HG02884 (cell line): ENCODE data around the gene ANGPTL3.
"Not testable (repeated sequence)": the region's sequence is repeated elsewhere in the genome, so short reads cannot be mapped to it uniquely, and the experiment has no call there.

ENCODE experiments used
- ATAC-seq: cut with Tn5 transposase; IDR thresholded peaks from one replicate; pipeline ENCODE4 v1.9.1; 2021; ENCODE audit warnings: mild to moderate bottlenecking, moderate library complexity; ENCODE audit not compliant: unreplicated experiment

Gene ANGPTL3, protein sequence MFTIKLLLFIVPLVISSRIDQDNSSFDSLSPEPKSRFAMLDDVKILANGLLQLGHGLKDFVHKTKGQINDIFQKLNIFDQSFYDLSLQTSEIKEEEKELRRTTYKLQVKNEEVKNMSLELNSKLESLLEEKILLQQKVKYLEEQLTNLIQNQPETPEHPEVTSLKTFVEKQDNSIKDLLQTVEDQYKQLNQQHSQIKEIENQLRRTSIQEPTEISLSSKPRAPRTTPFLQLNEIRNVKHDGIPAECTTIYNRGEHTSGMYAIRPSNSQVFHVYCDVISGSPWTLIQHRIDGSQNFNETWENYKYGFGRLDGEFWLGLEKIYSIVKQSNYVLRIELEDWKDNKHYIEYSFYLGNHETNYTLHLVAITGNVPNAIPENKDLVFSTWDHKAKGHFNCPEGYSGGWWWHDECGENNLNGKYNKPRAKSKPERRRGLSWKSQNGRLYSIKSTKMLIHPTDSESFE

GRCh38 chr1:62597281-62597680, at the start of gene ANGPTL3:
ANGPTL3 (plus strand) TSS chr1:62597520; CDS start chr1:62597567, 47 bp downstream.
- no peak for ATAC-seq

DNA sequence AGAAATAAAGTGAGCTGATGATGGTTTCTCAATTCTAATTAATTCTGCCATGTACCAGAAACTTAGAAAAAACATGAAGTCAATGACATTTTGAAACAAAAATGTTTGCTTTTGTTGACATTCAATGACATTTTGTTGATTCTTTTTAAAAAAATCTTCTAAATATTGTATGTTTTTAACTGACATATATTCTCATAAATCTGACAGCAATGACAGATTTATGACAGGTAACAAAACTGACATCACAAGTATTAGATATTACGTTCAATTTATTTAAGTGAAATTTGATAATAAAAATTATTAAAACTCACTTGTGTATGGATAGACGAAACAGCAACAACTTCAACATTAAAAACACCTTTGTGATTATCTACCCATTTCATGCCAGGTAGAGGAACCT, 36.0 kb upstream of the ANGPTL3 start:
- ATAC-seq = no peak

GRCh38 chr1:62567182-62567581, 30.1 kb upstream of the ANGPTL3 start:
- ATAC-seq = not testable (repeated sequence)

GRCh38 chr1:62567926-62568325, 29.4 kb upstream of the ANGPTL3 start:
- ATAC-seq = not testable (repeated sequence)

- ATAC-seq = not testable (repeated sequence)
Observed at GRCh38 chr1:62571517-62571916, 25.8 kb upstream of the ANGPTL3 start.

- no peak for ATAC-seq
Observed at GRCh38 chr1:62572476-62572875, 24.8 kb upstream of the ANGPTL3 start.

- ATAC-seq = no peak
Observed at GRCh38 chr1:62573675-62574074, 23.6 kb upstream of the ANGPTL3 start.

DNA sequence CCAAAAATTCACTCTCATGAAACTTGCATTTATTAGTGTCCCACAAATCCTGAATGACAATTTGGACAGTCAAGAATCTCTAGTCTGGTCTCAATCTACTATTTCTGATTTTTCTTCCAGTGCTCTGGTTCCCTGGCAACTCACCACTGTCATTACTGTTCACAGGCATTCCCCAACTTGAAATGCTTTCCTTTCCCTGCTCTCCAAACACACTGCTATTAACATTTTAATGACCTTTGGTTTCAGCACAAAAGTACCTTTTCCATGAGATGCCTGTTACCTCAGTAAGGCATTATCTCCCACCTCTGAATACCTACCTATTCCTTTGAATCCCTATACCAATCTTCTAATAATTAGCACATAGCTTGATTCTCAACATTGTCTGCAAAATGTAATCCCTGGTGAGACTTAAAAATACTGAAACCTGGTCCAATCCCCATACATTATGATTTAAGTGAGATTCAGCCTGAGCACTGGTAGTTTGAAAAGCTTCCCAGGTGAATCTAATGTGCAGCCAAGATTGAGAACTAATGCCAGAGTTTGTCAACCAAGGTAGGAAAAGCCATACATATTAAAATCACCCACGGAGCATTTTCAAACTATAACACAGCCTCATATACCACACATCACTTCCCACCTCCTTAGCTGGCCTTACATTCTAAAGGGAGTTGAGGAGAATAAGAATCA, 11.7 kb upstream of the ANGPTL3 start:
- no peak for ATAC-seq

GRCh38 chr1:62588000-62588399, 9.3 kb upstream of the ANGPTL3 start:
- ATAC-seq = no peak

DNA sequence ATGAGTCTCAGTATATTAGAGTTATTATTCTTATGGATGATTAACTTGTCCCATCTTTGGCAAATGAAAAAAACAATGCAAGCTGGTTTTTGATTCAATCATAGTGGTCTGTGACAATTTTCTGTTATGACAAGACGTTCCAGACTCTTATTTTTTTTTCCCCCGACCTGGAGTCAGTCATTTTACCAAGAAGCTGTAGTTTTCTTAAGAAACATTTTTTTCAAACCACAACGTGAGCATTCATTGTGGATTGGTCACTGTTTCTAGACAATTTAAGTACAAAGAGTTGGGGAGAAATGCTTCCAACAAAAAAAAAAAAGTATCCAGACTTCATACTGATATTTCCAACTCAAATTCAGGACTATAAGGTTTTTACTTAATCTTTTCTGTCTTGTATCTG, 8.0 kb upstream of the ANGPTL3 start:
- ATAC-seq = no peak

- no peak for ATAC-seq
Observed at GRCh38 chr1:62590255-62590969, 6.9 kb upstream of the ANGPTL3 start.

DNA sequence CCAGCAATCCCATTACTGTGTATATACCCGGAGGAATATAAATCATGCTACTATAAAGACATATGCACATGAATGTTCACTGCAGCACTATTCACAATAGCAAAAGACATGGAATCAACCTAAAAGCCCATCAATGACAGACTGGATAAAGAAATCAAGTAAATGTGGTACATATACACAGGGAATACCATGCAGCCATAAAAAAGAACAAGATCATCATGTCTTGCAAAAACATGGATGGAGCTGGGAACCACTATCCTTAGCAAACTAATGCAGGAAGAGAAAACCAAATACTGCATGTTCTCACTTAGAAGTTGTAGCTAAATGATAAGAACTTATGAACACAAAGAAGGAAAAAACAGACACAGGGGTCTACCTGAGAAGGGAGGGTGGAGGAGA, 6.4 kb upstream of the ANGPTL3 start:
- no peak for ATAC-seq

- ATAC-seq = no peak
Observed at GRCh38 chr1:62593825-62594394, 3.4 kb upstream of the ANGPTL3 start.

DNA sequence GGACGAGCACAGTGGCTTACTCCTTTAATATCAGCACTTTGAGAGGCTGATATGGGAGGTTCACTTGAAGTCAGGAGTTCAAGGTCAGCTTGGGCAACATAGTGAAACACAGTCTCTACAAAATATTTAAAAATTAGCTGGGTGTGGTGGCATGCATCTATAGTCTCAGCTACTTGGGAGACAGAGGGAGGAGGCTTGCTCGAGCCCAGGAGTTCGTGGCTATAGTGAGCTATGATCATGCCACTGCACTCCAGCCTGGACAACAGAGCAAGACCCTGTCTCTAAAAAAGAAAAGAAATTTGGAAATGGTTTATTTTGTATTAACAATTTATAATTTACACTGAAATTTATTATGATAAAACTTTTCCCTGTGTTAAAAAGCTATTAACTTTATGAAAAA, 1.7 kb upstream of the ANGPTL3 start:
- ATAC-seq = no peak

DNA sequence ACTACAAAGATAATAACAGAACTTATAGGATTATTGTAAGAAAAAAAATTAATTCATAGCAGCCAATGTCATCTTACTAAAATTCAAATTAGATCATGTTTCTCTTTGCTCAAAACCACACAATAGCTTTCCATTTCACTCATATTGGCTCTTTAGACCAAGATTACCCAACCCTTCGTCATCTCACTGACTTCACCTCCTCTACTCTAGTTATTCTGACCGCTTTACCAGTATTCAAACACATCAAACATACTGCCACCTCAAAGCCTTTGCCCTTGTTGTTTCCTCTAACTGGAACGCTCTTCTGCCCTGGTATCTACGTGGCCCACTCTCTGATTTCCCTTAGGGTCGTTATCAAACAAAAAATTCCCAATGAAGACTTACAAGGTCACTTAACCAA, 1.7 kb downstream of the ANGPTL3 start:
- no peak for ATAC-seq

GRCh38 chr1:62601457-62601856, 4.1 kb downstream of the ANGPTL3 start:
- no peak for ATAC-seq

- no peak for ATAC-seq
Observed at GRCh38 chr1:62608905-62609304, 11.6 kb downstream of the ANGPTL3 start.

DNA sequence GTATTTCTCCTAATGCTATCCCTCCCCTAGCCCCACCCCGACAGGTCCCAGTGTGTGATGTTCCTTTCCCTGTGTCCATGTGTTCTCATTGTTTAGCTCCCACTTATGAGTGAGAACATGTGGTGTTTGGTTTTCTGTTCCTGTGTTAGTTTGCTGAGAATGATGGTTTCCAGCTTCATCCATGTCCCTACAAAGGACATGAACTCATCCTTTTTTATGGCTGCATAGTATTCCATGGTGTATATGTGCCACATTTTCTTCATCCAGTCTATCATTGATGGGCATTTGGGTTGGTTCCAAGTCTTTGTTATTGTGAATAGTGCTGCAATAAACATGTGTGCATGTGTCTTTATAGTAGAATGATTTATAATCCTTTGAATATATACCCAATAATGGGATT, 13.3 kb downstream of the ANGPTL3 start:
- not testable (repeated sequence) for ATAC-seq

GRCh38 chr1:62612770-62613169, 15.4 kb downstream of the ANGPTL3 start:
- ATAC-seq = no peak

DNA sequence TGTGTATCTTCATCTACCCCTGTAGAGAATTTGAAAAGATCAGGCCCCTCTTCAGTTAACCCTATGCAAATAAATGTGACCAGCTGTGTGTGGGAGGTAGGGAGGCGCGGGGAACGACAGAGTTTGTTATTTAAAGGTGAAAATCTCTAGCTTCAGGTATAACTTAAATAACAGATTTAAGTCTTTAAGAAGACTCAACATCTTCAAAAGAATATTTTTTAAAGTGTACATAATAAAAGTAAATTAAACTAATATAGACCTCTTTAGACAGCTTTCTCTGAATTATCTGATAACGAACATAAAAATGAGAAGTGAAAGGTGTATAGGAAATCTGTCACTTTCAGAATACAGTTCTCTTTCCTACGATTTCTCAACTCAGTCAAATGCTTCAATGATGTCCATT, 16.0 kb downstream of the ANGPTL3 start:
- peak; percentile 94 for ATAC-seq

DNA sequence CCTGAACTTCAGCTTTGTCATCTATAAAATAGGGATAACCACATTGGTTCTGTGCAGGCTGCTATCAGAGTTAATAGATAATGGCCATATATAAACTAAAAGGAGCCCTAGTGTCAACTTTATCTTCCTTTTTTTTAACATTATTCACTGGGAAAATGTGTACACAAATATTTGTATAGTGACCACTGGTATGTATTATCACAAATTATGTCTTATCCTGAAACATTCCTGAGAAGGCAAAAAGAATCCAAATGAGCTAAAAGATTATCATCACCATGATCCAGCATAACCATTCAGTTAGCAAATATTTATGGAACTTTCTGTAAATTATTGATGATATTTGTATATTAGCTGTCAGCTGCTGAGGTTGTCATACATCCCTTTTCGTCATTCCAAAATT, 16.6 kb downstream of the ANGPTL3 start:
- no peak for ATAC-seq
